ENCODE results near the gene CAD. TPM values are rescaled to one million over a fixed set of nuclear protein-coding genes. Genes with fewer than 3 reads are reported as not detected.

The CAD gene
- total and polyA plus RNA-seq, 2 of the 4 experiments (the other 2 are of a cell fraction): 12.9 to 38.7 TPM

DNA sequence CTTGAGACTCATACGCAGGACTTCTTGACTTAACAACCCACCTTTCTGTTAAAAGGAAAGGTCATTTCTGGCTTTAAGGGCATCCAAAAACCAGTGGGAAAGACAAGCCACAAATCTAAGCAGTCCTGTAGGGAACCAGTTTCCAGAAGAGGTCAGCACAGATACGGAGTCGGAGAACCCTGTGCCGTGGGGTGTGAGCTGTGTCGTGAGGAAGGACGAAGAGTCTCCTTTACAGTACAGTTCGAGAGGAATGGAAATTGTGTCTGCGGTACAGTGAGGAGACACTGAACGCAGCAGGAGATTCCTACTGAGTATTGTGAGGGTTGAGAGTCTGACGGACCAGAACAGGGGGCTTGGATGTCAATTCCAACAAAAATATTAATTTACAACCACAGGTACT lies 27.9 kb downstream of the CAD start:
- Histone ChIP-seq H3K18ac (ENCODE audit: low read depth, low read length) (no peak overlapping the region), H3K27ac (ENCODE audit: insufficient read depth, low read length) (no peak overlapping the region), H3K9me1 (ENCODE audit: insufficient read depth, low read length) (no peaks in the 10 kb centered on the region), H4K8ac (ENCODE audit: low read depth in 2 of 2, low read length in 2 of 2) (no peak overlapping the region), H3K36me3 (ENCODE audit: control insufficient read depth, insufficient read depth, low read length) (peaks cover 43% of the 10 kb centered on the region), H3K23ac (ENCODE audit: low read depth, low read length) (no peak overlapping the region), H2AK9ac (replicated peaks; ENCODE audit: low read depth, low read length, poor library complexity) (no peak overlapping the region), H4K91ac (ENCODE audit: insufficient read depth, low read depth, low read length) (no peak overlapping the region), H3K14ac (replicated peaks; ENCODE audit: low read depth, low read length) (no peak overlapping the region), H4K20me1 (ENCODE audit: insufficient read depth, low read length) (no peaks in the 10 kb centered on the region; the same call in 1 of the 2 replicates), H2BK20ac (ENCODE audit: low read depth, low read length) (no peak overlapping the region), H2AFZ (replicated peaks; ENCODE audit: low read length, poor library complexity) (no peak overlapping the region), H2BK15ac (ENCODE audit: low read depth, low read length) (no peak overlapping the region), H2BK5ac (ENCODE audit: low read depth, low read length, poor library complexity, severe bottlenecking) (no peak overlapping the region), H3K4me2 (ENCODE audit: low read depth, low read length) (no peak overlapping the region), H2AK5ac (ENCODE audit: low read depth, low read length) (no peak overlapping the region), H3K79me1 (ENCODE audit: low read depth in 1 of 2, low read length in 2 of 2) (no peaks in the 10 kb centered on the region), H2BK120ac (ENCODE audit: low read depth, low read length) (no peak overlapping the region), H3K4me3 (ENCODE audit: insufficient read depth, low read depth, low read length) (no peak overlapping the region), H3K4ac (ENCODE audit: low read depth, low read length) (no peak overlapping the region), H4K5ac (ENCODE audit: low read depth, low read length) (no peak overlapping the region), H3K27me3 (ENCODE audit: control insufficient read depth, insufficient read depth, low read length) (peaks cover 2% of the 10 kb centered on the region; the same call in 1 of the 2 replicates), H3K56ac (ENCODE audit: extremely low read depth, insufficient read depth, low read length) (no peak overlapping the region), H3K9me3 (ENCODE audit: control insufficient read depth, insufficient read depth, low read length) (no peaks in the 10 kb centered on the region), H3K4me1 (ENCODE audit: control insufficient read depth, insufficient read depth, low read length) (no peaks in the 10 kb centered on the region), H3K9ac (ENCODE audit: low read depth, low read length) (no peak overlapping the region)
- ChIA-PET POLR2A (ENCODE audit: unreplicated experiment) (interaction anchor here (0.5 kb wide), 1 partner anchor 28 kb away, joined by 20 read pairs; no protein-coding TSS in a partner anchor), CTCF (interaction anchor here (0.5 kb wide), 1 partner anchor 28 kb away, joined by 4 read pairs; no protein-coding TSS in a partner anchor)
- in situ Hi-C loops (cut with MboI; ENCODE audit: low sequenced_read_pairs): no loop called here
- DNase-seq: no peak
- TF ChIP-seq RAD21 (IDR thresholded peaks at IDR 0.05; ENCODE audit: low read length): no peak
- TF ChIP-seq CHD1 (IDR thresholded peaks at IDR 0.05; ENCODE audit: low read depth, low read length): no peak
- no peak for TF ChIP-seq USF2 (IDR thresholded peaks at IDR 0.05; ENCODE audit: low read depth, low read length)
- TF ChIP-seq MAFK (IDR thresholded peaks at IDR 0.05; ENCODE audit: low read depth, low read length): no peak
- TF ChIP-seq FOS (IDR thresholded peaks at IDR 0.05; ENCODE audit: low read depth, low read length): no peak
- TF ChIP-seq CEBPB (IDR thresholded peaks at IDR 0.05; ENCODE audit: low read depth, low read length): no peak
- no peak for TF ChIP-seq RCOR1 (IDR thresholded peaks at IDR 0.05; ENCODE audit: insufficient replicate concordance, low read length)
- no peak for TF ChIP-seq MXI1 (IDR thresholded peaks at IDR 0.05; ENCODE audit: borderline replicate concordance, low read depth, low read length)
- TF ChIP-seq BHLHE40 (IDR thresholded peaks at IDR 0.05; ENCODE audit: low read depth, low read length): no peak
- TF ChIP-seq MAZ (IDR thresholded peaks at IDR 0.05; ENCODE audit: borderline replicate concordance, low read depth, low read length): no peak
- TF ChIP-seq, protein P1, sequence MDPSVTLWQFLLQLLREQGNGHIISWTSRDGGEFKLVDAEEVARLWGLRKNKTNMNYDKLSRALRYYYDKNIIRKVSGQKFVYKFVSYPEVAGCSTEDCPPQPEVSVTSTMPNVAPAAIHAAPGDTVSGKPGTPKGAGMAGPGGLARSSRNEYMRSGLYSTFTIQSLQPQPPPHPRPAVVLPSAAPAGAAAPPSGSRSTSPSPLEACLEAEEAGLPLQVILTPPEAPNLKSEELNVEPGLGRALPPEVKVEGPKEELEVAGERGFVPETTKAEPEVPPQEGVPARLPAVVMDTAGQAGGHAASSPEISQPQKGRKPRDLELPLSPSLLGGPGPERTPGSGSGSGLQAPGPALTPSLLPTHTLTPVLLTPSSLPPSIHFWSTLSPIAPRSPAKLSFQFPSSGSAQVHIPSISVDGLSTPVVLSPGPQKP (IDR thresholded peaks at IDR 0.05; ENCODE audit: borderline replicate concordance, low read depth, low read length): no peak
- no peak for TF ChIP-seq SMC3 (IDR thresholded peaks at IDR 0.05; ENCODE audit: low read depth, low read length)
- TF ChIP-seq POLR2A (IDR thresholded peaks at IDR 0.05; ENCODE audit: low read depth, low read length): no peak
- no peak for TF ChIP-seq CTCF (conservative IDR thresholded peaks at IDR 0.05; ENCODE audit: low read depth, low read length)
- dilution Hi-C loops (cut with HindIII; ENCODE audit: low sequenced_read_pairs, unreplicated experiment): no loop called here
- ATAC-seq (ENCODE audit: low read depth): no peak
- WGBS, 2 experiments (ENCODE audit: extremely low coverage in 2 of 2, insufficient read length in 1 of 2): 53% methylated on average over 3 of the region's 10 CpGs; no CpG with 5 or more reads in 1 of the 2 experiments
- BruUV-seq (replicated peaks): no TSS peak
- intact Hi-C loops (cut with micrococcal nuclease): no loop called here

All from IMR-90 (cell line).